Activated B cell treated with CpG ODN at 0.5 μM for 24 hours (primary cell): Measurements from ENCODE around the gene AKAP1. TPM values are rescaled to one million over a fixed set of nuclear protein-coding genes. Genes with fewer than 3 reads are reported as not detected.

ENCODE experiments used
- ATAC-seq: fragments of 200-7000 bp; cut with Tn5 transposase; one replicate; pipeline ENCODE4 v1.10.0; 2021; ENCODE audit warnings: low read depth, mild to moderate bottlenecking, moderate library complexity
- CTCF ChIA-PET: fragments of 350-600 bp; sonication (Branson Sonifier 250); formaldehyde crosslinking; loops from one replicate; lab custom pipeline; 2021; ENCODE audit warnings: antibody characterized with exemption; lab: Charles Lee
- POLR2A ChIA-PET: fragments of 350-600 bp; sonication (Branson Sonifier 250); formaldehyde crosslinking; loops from one replicate; lab custom pipeline; 2021; ENCODE audit warnings: antibody characterized with exemption; lab: Charles Lee
- DNase-seq: peaks from one replicate; pipeline ENCODE4 v3.0.0; 2022
- H3K27ac Mint-ChIP-seq: one replicate; pipeline ENCODE4 v1.8.0; 2020; ENCODE audit warnings: mixed read lengths
- H3K27me3 Mint-ChIP-seq: one replicate; pipeline ENCODE4 v1.8.0; 2021; ENCODE audit warnings: mixed read lengths
- H3K36me3 Mint-ChIP-seq: one replicate; pipeline ENCODE4 v1.8.0; 2021; ENCODE audit warnings: low read depth, mixed read lengths
- H3K4me1 Mint-ChIP-seq: one replicate; pipeline ENCODE4 v1.8.0; 2021; ENCODE audit warnings: mixed read lengths
- H3K4me3 Mint-ChIP-seq: one replicate; pipeline ENCODE4 v1.8.0; 2020; ENCODE audit warnings: mild to moderate bottlenecking, mixed read lengths
- H3K9me3 Mint-ChIP-seq: one replicate; pipeline ENCODE4 v1.8.0; 2020; ENCODE audit warnings: mixed read lengths
- CTCF ChIP-seq: fragments of 200-600 bp; IDR thresholded peaks from one replicate; pipeline ENCODE4 v1.8.0; 2022; ENCODE audit warnings: antibody characterized with exemption, mild to moderate bottlenecking
- intact Hi-C: fragments of 100-400 bp; cut with micrococcal nuclease; formaldehyde crosslinking; loops from one replicate; pipeline ENCODE4 v1.15.1; 2024
- total RNA-seq: library from RNA; stranded (reverse); gene quantifications from 2 replicates; pipeline ENCODE4 v1.2.3, GENCODE V29; 2022

AKAP1 gene
- total RNA-seq, 1 donor from 2014 or later, result 22.5 TPM

- DNase-seq, result no peak
- peaks cover 10% of the 10 kb centered on the region for H3K27me3 Mint-ChIP-seq
- H3K27ac Mint-ChIP-seq, result no peak overlapping the region
- CTCF ChIA-PET, result interaction anchor here (0.6 kb wide), 1 partner anchor 698 kb away, joined by 3 read pairs; no protein-coding TSS in a partner anchor
- intact Hi-C loops, result no loop called here
- POLR2A ChIA-PET, result no interaction called here
- TF ChIP-seq CTCF, result no peak
- no peaks in the 10 kb centered on the region for H3K9me3 Mint-ChIP-seq
- H3K36me3 Mint-ChIP-seq, result no peaks in the 10 kb centered on the region
- no peak overlapping the region for H3K4me3 Mint-ChIP-seq
- no peak for ATAC-seq
- H3K4me1 Mint-ChIP-seq, result peaks cover 17% of the 10 kb centered on the region
Observed at GRCh38 chr17:57135026-57135788, 50.2 kb downstream of the AKAP1 start.

GRCh38 chr17:57135789-57136291, 50.8 kb downstream of the AKAP1 start:
- Mint-ChIP-seq H3K4me1 (peaks cover 17% of the 10 kb centered on the region), H3K27me3 (peaks cover 10% of the 10 kb centered on the region), H3K27ac (no peak overlapping the region), H3K36me3 (no peaks in the 10 kb centered on the region), H3K4me3 (no peak overlapping the region), H3K9me3 (no peaks in the 10 kb centered on the region)
- ChIA-PET POLR2A (no interaction called here), CTCF (interaction anchor here (0.6 kb wide), 1 partner anchor 698 kb away, joined by 3 read pairs; no protein-coding TSS in a partner anchor)
- intact Hi-C loops, result no loop called here
- ATAC-seq (no peak), DNase-seq (no peak)
- no peak for TF ChIP-seq CTCF

GRCh38 chr17:57136355-57136754, 51.3 kb downstream of the AKAP1 start:
- peaks cover 10% of the 10 kb centered on the region for H3K27me3 Mint-ChIP-seq
- DNase-seq (no peak), ATAC-seq (no peak)
- no peak overlapping the region for H3K27ac Mint-ChIP-seq
- ChIA-PET CTCF (no interaction called here), POLR2A (no interaction called here)
- no peak for TF ChIP-seq CTCF
- H3K4me1 Mint-ChIP-seq, result peaks cover 14% of the 10 kb centered on the region
- no peak overlapping the region for H3K4me3 Mint-ChIP-seq
- H3K9me3 Mint-ChIP-seq, result no peaks in the 10 kb centered on the region
- intact Hi-C loops, result no loop called here
- H3K36me3 Mint-ChIP-seq, result no peaks in the 10 kb centered on the region

- Mint-ChIP-seq H3K27ac (no peak overlapping the region), H3K4me3 (no peak overlapping the region), H3K36me3 (no peaks in the 10 kb centered on the region), H3K9me3 (no peaks in the 10 kb centered on the region), H3K4me1 (peaks cover 7% of the 10 kb centered on the region), H3K27me3 (peaks cover 14% of the 10 kb centered on the region)
- intact Hi-C loops, result no loop called here
- TF ChIP-seq CTCF, result no peak
- ATAC-seq (no peak), DNase-seq (no peak)
- ChIA-PET CTCF (no interaction called here), POLR2A (interaction anchor here (0.7 kb wide), 1 partner anchor 720 kb away, joined by 7 read pairs; no protein-coding TSS in a partner anchor)
Observed at GRCh38 chr17:57138030-57138911, 53.2 kb downstream of the AKAP1 start.
